Neutrophil (primary cell): ENCODE data around the gene CACNA1S.

Source experiments
- H3K27ac ChIP-seq: fragments of 200-600 bp; sonication (generic); 2 replicates; pipeline ENCODE4 v1.5.1; 2016; ENCODE audit warnings: mild to moderate bottlenecking, moderate library complexity
- H3K27me3 ChIP-seq: fragments of 200-600 bp; sonication (generic); 2 replicates; pipeline ENCODE4 v1.6.0; 2016; ENCODE audit warnings: mild to moderate bottlenecking
- H3K36me3 ChIP-seq: fragments of 200-600 bp; sonication (generic); 2 replicates; pipeline ENCODE4 v1.5.1; 2017
- H3K4me1 ChIP-seq, 2 experiments: fragments of 200-600 bp in 1 of 2; sonication (generic) in 1 of 2; 1 replicate in 1 of 2; 2 replicates in 1 of 2; pipeline versions ENCODE4 v1.5.1 to v1.6.1; 2013 to 2016; ENCODE audit warnings: low read depth in 1 of 2, low read length in 1 of 2, mild to moderate bottlenecking in 1 of 2, moderate library complexity in 1 of 2; ENCODE audit not compliant: control insufficient read depth in 1 of 2, insufficient read depth in 1 of 2
- H3K4me3 ChIP-seq, 2 experiments: fragments of 200-600 bp in 1 of 2; sonication (generic) in 1 of 2; 1 replicate in 1 of 2; 2 replicates in 1 of 2; pipeline ENCODE4 v1.5.1; 2013 to 2016; ENCODE audit warnings: low read depth in 1 of 2, low read length in 1 of 2, mild to moderate bottlenecking in 1 of 2, moderate library complexity in 1 of 2
- H3K9me3 ChIP-seq: fragments of 200-600 bp; sonication (generic); 2 replicates; pipeline ENCODE4 v1.5.1; 2016
- CTCF ChIP-seq: fragments of 200-600 bp; sonication (generic); IDR thresholded peaks from 2 replicates; pipeline ENCODE4 v1.5.1; 2016; ENCODE audit warnings: antibody characterized with exemption

Gene CACNA1S

GRCh38 chr1:201100169-201100930, 11.9 kb downstream of the CACNA1S start:
- Histone ChIP-seq H3K27me3 (no peaks in the 10 kb centered on the region), H3K27ac (no peak overlapping the region), H3K9me3 (no peaks in the 10 kb centered on the region), H3K4me3 (no peak overlapping the region), H3K36me3 (no peaks in the 10 kb centered on the region), H3K4me1 (no peaks in the 10 kb centered on the region)
- TF ChIP-seq CTCF = no peak

GRCh38 chr1:201098992-201099677, 13.1 kb downstream of the CACNA1S start:
- H3K27me3 ChIP-seq = no peaks in the 10 kb centered on the region
- no peak overlapping the region for H3K27ac ChIP-seq
- H3K36me3 ChIP-seq = no peaks in the 10 kb centered on the region
- H3K9me3 ChIP-seq = no peaks in the 10 kb centered on the region
- no peaks in the 10 kb centered on the region for H3K4me1 ChIP-seq
- no peak overlapping the region for H3K4me3 ChIP-seq
- no peak for TF ChIP-seq CTCF

- Histone ChIP-seq H3K27ac (no peak overlapping the region), H3K27me3 (no peaks in the 10 kb centered on the region), H3K36me3 (no peaks in the 10 kb centered on the region), H3K4me1 (no peaks in the 10 kb centered on the region), H3K9me3 (no peaks in the 10 kb centered on the region), H3K4me3 (no peak overlapping the region)
- TF ChIP-seq CTCF = no peak
Observed at GRCh38 chr1:201096977-201097856, 15.0 kb downstream of the CACNA1S start.

- Histone ChIP-seq H3K27ac (no peak overlapping the region), H3K9me3 (no peaks in the 10 kb centered on the region), H3K4me1 (no peaks in the 10 kb centered on the region), H3K27me3 (no peaks in the 10 kb centered on the region), H3K4me3 (no peak overlapping the region), H3K36me3 (no peaks in the 10 kb centered on the region)
- no peak for TF ChIP-seq CTCF
Observed at GRCh38 chr1:201096041-201096461, 16.2 kb downstream of the CACNA1S start.

GRCh38 chr1:201095581-201095980, 16.6 kb downstream of the CACNA1S start:
- no peaks in the 10 kb centered on the region for H3K36me3 ChIP-seq
- no peaks in the 10 kb centered on the region for H3K4me1 ChIP-seq
- H3K9me3 ChIP-seq = no peaks in the 10 kb centered on the region
- H3K27me3 ChIP-seq = no peaks in the 10 kb centered on the region
- H3K27ac ChIP-seq = no peak overlapping the region
- no peak overlapping the region for H3K4me3 ChIP-seq
- TF ChIP-seq CTCF = no peak
